Kidney tubule cell (primary cell): ENCODE data around the gene PRDM2.
"Not testable (repeated sequence)": the region's sequence is repeated elsewhere in the genome, so short reads cannot be mapped to it uniquely, and the experiment has no call there.

Experiments
- DNase-seq: peaks from one replicate; pipeline ENCODE4 v3.0.0-alpha.2; 2018; ENCODE audit warnings: low spot score

Gene PRDM2, protein sequence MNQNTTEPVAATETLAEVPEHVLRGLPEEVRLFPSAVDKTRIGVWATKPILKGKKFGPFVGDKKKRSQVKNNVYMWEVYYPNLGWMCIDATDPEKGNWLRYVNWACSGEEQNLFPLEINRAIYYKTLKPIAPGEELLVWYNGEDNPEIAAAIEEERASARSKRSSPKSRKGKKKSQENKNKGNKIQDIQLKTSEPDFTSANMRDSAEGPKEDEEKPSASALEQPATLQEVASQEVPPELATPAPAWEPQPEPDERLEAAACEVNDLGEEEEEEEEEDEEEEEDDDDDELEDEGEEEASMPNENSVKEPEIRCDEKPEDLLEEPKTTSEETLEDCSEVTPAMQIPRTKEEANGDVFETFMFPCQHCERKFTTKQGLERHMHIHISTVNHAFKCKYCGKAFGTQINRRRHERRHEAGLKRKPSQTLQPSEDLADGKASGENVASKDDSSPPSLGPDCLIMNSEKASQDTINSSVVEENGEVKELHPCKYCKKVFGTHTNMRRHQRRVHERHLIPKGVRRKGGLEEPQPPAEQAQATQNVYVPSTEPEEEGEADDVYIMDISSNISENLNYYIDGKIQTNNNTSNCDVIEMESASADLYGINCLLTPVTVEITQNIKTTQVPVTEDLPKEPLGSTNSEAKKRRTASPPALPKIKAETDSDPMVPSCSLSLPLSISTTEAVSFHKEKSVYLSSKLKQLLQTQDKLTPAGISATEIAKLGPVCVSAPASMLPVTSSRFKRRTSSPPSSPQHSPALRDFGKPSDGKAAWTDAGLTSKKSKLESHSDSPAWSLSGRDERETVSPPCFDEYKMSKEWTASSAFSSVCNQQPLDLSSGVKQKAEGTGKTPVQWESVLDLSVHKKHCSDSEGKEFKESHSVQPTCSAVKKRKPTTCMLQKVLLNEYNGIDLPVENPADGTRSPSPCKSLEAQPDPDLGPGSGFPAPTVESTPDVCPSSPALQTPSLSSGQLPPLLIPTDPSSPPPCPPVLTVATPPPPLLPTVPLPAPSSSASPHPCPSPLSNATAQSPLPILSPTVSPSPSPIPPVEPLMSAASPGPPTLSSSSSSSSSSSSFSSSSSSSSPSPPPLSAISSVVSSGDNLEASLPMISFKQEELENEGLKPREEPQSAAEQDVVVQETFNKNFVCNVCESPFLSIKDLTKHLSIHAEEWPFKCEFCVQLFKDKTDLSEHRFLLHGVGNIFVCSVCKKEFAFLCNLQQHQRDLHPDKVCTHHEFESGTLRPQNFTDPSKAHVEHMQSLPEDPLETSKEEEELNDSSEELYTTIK (N-terminal part only)

DNA sequence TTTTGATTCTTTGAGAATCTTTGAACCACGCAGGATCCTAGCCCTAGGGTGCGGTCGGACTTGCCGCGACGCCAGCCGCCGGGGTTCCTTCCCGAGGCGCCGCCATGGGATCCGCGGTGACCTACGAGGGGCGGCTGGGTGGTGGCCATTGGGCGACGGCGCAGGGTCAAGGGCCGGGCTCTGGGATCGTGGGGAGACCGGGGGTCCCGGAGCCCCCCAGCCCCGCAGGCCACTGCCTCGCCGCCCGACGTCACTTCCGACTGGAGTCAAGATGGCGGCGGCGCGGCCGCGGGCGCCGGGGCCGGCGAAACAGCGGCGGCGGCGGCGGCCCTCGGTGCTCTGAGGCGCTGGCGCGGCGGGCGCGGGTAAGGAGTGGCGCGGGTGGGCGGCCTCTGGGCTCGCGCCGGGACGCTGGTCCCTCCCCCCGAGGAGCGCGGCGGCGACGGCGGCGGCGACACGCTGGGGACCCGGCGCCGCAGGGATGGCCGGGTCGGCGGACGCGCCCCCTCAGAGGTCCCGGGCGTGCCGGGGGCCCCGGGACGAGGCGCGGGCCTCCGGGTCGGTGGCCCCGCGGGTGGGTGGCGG, at the start of gene PRDM2:
PRDM2 (plus strand) TSS at position 253 of the 585 bp plus-strand sequence. CDS start 15,418 bp downstream, outside the sequence.
- DNase-seq, result peak; percentile 50

DNA sequence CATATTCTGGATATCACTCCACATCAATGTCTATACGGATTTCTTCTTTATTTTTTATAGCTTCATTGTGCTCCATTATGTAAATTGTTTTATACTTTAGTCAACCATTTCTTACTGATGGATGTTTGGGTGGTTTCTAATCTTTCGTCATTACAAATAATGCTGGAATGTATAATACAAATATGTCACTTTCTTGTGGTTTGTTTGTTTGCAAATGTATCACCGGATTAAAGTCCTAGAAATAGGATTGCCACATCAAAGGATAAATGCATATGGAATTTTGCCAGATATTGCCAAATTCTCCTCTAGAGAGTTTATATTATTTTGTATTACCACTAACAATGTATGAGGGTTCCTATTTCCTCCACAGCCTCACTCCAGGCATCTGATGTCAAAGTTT, 48.7 kb upstream of the PRDM2 start:
- DNase-seq, result no peak

DNA sequence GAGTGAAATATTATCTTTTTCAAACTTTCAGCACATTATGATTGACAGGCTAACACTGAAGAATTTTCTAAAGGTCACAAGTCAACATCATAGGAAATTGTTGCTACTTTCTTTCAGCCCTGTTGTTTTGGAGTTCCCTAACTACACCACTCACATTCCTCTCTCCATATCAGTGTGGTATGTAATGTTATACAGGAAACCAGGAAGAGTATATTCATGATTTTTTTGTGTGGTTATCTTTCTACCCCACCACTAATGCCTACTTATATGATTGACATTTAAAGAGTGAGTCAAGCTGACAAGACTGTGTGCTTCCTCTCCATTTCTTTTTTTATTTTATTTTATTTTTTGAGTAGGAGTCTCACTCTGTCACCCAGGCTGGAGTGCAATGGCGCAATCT, 47.8 kb upstream of the PRDM2 start:
- no peak for DNase-seq

DNA sequence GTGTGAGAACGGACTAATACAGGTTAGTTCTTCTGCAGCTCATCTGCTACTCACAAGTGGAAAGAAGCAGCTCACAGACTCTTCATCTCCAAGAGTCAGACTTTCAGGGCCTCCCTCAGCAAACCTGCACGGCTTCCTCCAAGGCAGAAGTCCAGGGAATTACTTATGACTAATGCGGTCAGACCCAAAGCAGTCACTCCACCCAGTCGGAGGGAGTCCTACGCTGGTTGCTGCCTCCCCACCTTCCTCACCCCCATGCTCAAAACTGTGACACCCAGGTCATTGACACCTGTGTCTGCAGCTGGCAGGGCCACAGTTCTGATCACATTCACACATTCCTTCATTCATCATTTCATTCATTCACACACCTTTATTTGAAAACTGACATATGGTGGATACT, 38.4 kb upstream of the PRDM2 start:
- DNase-seq, result no peak

DNA sequence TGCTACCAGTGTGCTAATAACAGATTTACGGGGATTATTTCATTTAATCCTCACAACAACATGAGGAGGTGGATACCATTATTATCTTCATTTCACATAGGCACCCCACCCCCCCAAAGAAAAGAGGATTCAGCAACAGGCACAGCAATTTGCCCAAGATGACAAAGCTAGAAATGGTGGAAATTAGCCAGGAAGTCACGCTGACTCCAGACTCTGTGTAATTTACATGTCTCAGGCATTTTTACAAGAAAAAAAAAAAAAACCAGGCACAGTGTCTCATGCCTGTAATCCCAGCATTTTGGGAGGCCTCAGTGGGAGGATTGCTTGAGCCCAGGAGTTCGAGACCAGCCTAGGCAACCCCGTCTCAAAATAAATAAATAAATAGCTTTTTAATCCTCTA, 37.5 kb upstream of the PRDM2 start:
- DNase-seq, result no peak

DNA sequence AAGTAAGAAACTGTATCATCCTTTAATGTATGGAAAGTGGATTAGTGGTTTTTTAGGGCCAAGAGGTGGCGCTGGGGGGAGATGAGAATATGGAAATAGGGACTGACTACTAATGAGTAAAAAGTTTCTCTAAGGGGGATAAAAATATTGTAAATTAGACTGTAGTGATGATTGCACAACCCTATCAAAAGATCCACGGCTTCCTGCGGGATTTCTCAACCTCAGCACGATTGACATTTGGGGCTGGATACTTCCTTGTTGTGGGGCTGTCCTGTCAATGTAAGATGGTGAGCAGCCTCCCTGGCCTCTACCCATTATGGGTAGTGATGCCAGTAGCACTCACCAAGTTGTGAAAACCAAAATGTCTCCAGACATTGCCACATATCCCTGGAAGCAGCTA, 36.0 kb upstream of the PRDM2 start:
- DNase-seq, result no peak

DNA sequence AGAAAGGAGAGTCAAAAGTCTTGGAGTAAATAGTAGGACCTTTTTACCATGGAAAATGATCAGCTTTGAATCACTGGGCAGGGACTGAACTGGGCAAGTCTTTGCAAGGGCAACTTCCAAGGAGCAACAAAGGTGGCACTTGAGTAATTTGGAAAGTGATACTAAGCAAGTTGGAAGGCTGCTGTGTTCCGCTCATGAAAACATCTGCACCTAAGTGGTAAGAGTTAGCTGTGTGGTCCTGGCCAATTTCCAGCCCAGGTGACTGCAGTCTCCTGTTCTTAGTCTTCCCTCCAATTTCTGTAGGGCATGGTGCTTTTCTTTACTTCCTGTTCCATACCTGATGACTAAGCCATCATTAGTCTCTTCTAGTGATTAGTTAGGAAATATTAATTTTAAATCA, 35.5 kb upstream of the PRDM2 start:
- DNase-seq, result no peak

DNA sequence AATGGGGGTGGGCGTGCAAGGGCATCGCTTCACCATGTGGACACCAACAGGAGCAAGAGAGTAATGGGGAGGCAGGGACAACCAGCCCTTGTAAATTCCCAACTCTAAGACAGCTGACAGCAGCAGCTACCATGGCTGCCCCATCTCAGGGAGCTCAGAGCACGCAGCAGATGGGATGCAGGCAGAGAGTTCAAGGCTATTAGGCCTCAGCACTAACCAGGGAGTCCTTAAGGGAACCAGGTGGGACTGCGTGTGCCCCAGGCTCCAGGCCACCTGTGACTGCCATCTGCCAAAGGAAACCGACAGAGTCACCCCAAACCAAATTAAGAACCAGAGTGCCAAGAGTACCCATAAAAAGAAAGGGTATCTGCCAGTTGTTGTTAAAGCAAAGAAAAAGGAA, 33.7 kb upstream of the PRDM2 start:
- DNase-seq, result no peak

DNA sequence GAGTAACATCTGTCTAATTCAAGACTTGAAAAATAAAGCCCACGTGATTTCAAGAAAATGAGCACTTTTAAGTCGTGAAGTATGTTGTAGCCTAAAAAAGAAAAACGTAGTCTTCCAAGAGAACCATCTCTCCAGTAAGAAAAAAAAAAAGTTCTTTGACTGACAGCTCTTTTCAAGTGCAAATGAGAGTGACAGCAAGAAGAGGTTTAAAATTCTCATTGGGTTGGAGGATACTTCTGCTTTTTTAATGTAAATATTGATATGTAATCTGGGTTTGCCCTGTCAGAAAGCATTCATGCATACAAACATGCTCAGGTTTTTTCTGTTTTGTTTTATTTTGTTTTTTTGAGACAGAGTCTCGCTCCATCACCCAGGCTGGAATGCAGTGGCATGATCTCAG, 32.3 kb upstream of the PRDM2 start:
- no peak for DNase-seq

DNA sequence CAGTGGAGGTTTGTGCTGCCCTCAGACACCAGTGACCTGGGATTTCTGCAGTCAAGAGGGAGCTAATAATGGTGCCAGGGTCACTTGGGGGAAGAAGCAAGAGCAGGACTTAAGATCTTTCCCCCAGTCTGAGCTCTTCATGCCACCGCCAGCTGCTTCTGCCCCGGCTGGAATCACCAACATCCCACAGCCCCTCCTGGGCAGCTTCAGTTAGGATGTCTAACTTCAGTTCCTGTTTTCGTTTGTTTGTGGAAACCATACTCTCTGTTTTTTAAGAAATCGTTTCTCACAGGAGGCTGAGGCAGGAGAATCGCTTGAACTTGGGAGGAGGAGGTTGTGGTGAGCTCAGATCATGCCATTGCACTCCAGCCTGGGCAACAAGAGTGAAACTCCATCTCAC, 25.6 kb upstream of the PRDM2 start:
- DNase-seq, result no peak

DNA sequence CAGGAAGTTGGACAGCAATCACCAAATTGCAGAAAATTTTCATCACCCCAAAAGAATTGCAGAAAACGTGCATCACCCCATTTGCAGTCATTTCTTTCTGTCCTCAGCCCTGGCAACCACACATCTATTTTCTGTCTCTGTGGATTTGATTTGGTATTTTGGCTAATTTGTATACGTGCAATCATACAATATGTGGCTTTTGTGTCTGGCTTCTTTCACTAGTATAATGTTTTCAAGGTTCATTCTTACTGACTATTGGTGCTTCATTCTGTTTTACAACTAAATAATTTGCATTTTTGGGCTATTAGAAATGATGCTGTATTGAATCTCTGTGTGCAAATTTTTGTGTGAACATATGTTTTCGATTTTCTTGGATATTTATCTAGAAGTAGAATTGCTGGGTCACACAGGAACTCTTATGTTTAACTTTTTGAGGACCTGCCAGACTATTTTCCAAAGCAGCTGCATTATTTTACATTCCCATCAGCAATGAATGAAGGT, 24.8 kb upstream of the PRDM2 start:
- DNase-seq, result no peak

DNA sequence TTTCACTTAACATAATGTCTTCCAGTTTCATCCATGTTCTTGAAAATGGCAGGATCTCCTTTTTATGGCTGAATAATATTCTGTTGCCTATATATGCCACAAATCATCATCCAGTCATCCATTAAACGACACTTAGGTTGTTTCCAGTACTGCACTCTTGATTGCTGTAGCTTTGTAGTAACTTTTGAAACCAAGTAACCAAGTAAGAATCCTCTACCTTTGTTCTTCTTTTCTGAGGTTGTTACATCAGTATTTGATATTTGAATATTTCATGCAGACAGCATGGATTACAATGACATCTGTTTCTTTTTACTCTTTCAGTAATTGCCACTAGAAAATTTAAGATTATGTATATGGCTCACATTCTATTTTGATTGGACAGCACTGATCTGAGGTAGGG, 22.1 kb upstream of the PRDM2 start:
- DNase-seq, result no peak

DNA sequence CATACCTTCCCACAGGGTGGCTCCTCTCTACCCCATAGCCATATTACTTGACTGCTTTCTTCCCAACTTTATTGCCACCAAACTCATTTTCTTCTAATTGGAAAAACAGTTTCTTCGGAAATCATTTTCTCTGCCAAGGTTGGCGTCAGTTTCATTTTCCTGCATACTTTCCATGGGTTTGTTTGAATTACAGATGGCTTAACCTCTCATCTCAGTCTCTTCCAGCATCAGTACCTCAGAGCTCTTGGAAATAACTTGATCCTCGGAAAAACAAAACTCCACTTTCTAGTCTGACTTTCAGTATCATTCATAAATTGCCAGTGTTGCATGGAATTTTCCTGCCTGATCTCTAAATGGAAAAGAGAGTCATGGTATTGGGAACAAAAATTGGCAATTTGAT, 20.3 kb upstream of the PRDM2 start:
- DNase-seq, result no peak

DNA sequence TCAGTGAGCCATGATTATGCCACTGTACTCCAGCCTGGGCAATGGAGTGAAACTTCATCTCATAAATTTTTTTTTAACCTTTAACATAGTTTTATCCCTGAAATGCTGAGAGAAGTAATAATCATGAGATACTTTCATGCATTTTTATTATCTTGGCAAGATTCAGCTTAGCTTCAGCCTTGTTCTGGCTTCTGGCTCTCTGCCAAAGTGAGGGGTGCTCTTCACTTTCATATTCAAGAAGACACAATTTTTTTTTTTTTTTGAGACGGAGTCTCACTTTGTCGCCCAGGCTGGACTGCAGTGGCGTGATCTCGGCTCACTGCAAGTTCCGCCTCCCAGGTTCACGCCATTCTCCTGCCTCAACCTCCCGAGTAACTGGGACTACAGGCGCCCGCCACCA, 19.4 kb upstream of the PRDM2 start:
- DNase-seq, result not testable (repeated sequence)

DNA sequence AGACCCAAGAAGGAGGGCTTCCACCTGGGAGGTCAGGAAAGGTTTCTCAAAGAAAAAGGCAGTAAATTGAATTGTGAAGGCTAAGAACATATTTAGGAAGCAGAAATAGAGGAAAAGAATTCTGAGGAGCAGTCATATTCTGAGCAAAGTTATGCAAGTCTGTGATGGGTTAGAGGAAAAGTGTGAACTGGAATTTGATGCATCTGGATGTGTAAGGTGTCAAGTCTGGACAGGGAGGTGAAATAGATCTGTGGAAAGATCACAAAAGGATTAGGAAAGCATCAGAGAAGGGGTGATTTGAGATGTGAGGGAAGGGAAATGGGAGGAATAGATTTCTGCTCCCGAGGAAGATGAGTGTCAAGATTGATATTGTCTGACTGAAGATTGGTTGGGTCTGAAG, 18.1 kb upstream of the PRDM2 start:
- DNase-seq, result no peak

DNA sequence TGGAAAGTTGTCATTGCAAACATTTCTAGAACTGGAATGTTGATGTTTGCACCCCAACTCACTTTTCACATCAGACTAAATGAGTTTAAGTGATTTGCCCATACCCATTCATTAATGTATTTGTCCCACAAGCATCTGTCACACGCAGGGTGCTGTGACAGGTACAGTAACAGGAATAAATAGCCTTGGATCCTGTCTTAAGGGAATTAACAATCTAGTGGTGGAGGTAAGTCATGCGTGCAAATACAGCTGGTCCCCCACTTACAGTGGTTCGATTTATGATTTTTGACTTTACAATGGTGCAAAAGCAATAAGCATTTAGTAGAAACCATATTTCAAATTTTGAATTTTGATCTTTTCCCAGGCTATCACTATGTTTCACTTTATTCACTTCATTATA, 17.5 kb upstream of the PRDM2 start:
- DNase-seq, result no peak

DNA sequence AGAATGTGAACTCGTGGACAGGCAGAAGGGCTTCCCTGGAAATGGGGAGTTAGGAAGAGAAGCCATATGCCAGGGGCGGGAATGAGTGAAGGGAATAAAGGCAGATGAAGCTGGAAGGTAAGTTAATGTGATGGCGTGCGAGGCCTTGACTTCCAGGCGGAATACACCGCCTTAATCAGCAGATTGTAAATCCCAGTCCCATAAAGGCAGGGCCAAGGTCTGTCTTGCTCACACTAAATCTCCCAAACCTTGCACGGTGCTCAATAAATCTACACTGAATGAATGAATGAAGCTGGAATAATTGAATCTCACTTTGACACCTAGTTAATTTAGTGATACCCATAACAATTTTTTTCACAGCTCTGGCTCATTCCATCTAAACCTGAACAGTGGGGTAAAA, 16.8 kb upstream of the PRDM2 start:
- no peak for DNase-seq

DNA sequence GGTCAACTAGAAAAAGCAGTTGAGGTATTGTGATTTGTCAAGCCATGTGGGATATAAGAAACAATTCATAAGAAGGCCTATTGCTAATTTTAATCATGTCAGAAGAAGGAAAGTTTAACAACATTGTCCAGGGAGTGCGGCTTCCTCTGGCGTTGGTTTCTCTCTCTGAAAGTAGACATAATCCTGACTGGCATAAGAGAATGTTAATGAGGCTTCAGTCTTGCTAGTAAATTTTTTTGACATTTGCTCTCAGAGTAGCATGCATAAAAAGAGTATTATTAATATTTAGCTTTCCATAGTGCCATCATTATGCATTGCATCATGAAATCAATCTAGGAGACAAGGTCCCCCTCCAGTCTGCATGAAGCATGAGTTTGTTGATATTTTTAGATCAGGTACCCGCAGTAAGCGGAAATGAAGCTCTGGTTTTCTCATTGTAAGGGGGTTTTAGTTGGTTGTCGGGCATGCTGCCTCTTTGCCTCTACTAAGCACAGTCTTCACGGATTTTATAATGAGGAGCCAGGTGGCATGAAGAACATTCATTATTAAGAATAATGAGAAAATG, 12.8 kb upstream of the PRDM2 start:
- DNase-seq, result no peak

DNA sequence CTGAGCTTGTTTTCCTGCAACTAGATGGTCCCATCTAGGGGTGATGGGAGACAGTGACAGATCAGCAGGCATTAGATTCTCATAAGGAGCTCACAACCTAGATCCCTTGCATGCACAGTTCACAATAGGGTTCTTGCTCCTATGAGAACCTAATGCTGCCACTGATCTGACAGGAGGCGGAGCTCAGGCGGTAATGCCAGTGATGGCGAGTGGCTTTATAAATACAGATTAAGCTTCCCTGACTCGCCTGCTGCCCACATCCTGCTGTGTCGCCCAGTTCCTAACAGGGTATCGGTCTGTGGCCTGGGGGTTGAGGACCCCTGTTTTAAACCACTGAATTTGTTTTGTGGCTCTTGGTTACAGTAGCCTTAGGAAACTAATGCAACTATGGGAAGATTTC, 6.9 kb upstream of the PRDM2 start:
- DNase-seq, result not testable (repeated sequence)

DNA sequence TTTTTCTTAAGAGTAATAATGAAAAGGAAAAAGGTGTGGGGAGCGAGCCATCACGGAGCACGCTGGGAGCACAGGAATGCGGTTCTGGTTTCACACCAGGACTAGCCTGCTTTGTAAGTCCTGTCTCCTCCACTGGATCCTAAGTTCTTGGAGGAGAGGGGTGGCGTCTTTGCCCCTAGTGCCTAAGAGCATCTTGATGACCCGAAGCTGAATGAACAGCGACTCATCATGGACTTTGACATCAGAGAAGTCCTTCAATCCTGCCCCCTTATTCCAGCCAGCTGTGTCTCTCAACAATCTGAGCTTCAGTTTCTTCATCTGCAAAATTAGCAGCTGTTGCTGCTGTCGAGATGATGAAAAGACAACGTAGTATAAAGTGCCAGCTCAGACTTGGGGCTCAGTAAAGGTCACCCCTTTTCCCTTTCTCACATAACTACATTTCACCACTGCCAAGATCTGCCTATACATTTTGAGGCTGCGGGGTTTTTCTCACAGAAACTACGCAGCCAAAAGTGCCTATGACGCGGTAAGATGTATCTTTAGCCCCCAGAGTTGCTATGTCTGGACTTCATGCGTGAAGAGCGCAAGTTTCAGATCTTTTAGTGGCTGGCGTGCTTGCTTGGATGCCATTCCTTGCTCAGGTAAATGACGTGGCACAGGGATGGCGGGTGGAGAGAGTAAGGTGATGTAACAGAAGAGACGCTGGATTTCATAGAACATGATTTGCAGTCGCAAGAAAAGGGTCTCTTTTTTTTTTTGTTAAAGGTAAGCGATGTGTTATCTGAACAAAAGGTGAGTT, 4.9 kb upstream of the PRDM2 start:
- no peak for DNase-seq

DNA sequence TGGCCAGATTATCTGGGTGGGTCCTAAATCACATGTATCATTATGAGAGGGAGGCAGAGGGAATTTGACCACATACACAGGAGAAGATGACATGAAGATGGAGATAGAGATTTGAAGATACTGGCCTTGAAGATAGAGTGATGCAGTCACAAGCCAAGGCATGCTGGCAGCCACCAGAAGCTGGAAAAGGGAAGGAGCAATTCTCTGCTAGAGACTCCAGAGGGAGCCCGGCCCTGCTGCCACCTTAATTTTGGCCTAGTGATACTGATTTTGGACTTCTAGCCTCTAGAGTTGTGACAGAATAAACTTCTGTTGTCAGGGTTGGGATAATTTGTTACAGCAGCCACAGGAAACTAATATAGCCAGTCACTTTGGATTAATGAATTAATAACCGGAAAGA, 2.2 kb upstream of the PRDM2 start:
- no peak for DNase-seq
